ENCODE measurements around the gene BST1.

The BST1 gene

GRCh38 chr4:15690020-15690809 lies 12.7 kb upstream of the BST1 start:
- TF ChIP-seq CEBPB (IDR thresholded peaks at IDR 0.05) (no peak), TEAD4 (IDR thresholded peaks at IDR 0.05) (0 out of 2 replicates have a peak, but pooled peaks have one; percentile 8)

GRCh38 chr4:15691346-15692135 lies 11.3 kb upstream of the BST1 start:
- TF ChIP-seq RAD21 (IDR thresholded peaks at IDR 0.05; ENCODE audit: low read depth): no peak
- TF ChIP-seq YY1 (IDR thresholded peaks at IDR 0.05; ENCODE audit: low read depth): no peak
- TF ChIP-seq MAX (IDR thresholded peaks at IDR 0.05): no peak
- no peak for TF ChIP-seq EP300 (IDR thresholded peaks at IDR 0.05; ENCODE audit: borderline replicate concordance)
- no peak for TF ChIP-seq CREB1 (IDR thresholded peaks at IDR 0.05; ENCODE audit: low read depth)
- TF ChIP-seq EGR1 (IDR thresholded peaks at IDR 0.05): no peak
- TF ChIP-seq NFIC (IDR thresholded peaks at IDR 0.05): no peak
- TF ChIP-seq FOXM1 (IDR thresholded peaks at IDR 0.05; ENCODE audit: borderline replicate concordance, low read depth): no peak
- no peak for TF ChIP-seq USF1 (IDR thresholded peaks at IDR 0.05)
- no peak for TF ChIP-seq TAF1 (IDR thresholded peaks at IDR 0.05; ENCODE audit: low read depth)
- TF ChIP-seq REST (IDR thresholded peaks at IDR 0.05; ENCODE audit: low read depth): no peak
- TF ChIP-seq TEAD4 (IDR thresholded peaks at IDR 0.05): no peak
- TF ChIP-seq CEBPB (IDR thresholded peaks at IDR 0.05): no peak

GRCh38 chr4:15692602-15693001 lies 10.3 kb upstream of the BST1 start:
- no peak for TF ChIP-seq CREB1 (IDR thresholded peaks at IDR 0.05; ENCODE audit: low read depth)
- no peak for TF ChIP-seq TAF1 (IDR thresholded peaks at IDR 0.05; ENCODE audit: low read depth)
- TF ChIP-seq ZBTB7A (IDR thresholded peaks at IDR 0.05; ENCODE audit: low read depth): no peak
- TF ChIP-seq YY1 (IDR thresholded peaks at IDR 0.05; ENCODE audit: low read depth): no peak
- no peak for TF ChIP-seq MAX (IDR thresholded peaks at IDR 0.05)
- TF ChIP-seq REST (IDR thresholded peaks at IDR 0.05; ENCODE audit: low read depth): no peak
- no peak for TF ChIP-seq EGR1 (IDR thresholded peaks at IDR 0.05)
- no peak for TF ChIP-seq RAD21 (IDR thresholded peaks at IDR 0.05; ENCODE audit: low read depth)
- TF ChIP-seq USF1 (IDR thresholded peaks at IDR 0.05): no peak
- no peak for TF ChIP-seq EP300 (IDR thresholded peaks at IDR 0.05; ENCODE audit: borderline replicate concordance)
- TF ChIP-seq TCF12 (IDR thresholded peaks at IDR 0.05; ENCODE audit: low read depth): no peak

- TF ChIP-seq TEAD4 (IDR thresholded peaks at IDR 0.05) (no peak), CEBPB (IDR thresholded peaks at IDR 0.05) (0 out of 2 replicates have a peak, but pooled peaks have one; percentile 8), NFIC (IDR thresholded peaks at IDR 0.05) (no peak), EP300 (IDR thresholded peaks at IDR 0.05; ENCODE audit: borderline replicate concordance) (peak; percentile 29; the same call in 1 of the 2 replicates)
Measured at GRCh38 chr4:15694431-15694830, 8.4 kb upstream of the BST1 start.

- TF ChIP-seq TCF12 (IDR thresholded peaks at IDR 0.05; ENCODE audit: low read depth) (peak; percentile 76), CREB1 (IDR thresholded peaks at IDR 0.05; ENCODE audit: low read depth) (no peak), EP300 (IDR thresholded peaks at IDR 0.05; ENCODE audit: borderline replicate concordance) (peak; percentile 68; the same call in 1 of the 2 replicates), TEAD4 (IDR thresholded peaks at IDR 0.05) (peak; percentile 81), YY1 (IDR thresholded peaks at IDR 0.05; ENCODE audit: low read depth) (no peak), NFIC (IDR thresholded peaks at IDR 0.05) (peak; percentile 68), ZBTB7A (IDR thresholded peaks at IDR 0.05; ENCODE audit: low read depth) (0 out of 2 replicates have a peak, but pooled peaks have one; percentile 33)
Measured at GRCh38 chr4:15695240-15695699, 7.6 kb upstream of the BST1 start.
